GM12874 (cell line): ENCODE measurements around the gene NCR2.

Experiments
- CTCF ChIP-seq: IDR thresholded peaks from 2 replicates; pipeline ENCODE4 v1.5.1; 2011; ENCODE audit warnings: low read depth, mild to moderate bottlenecking, control low read depth, low read length, moderate library complexity; ENCODE audit not compliant: insufficient read depth

Gene NCR2

GRCh38 chr6:41386594-41386993, 51.2 kb downstream of the NCR2 start:
- TF ChIP-seq CTCF, result no peak

- TF ChIP-seq CTCF, result no peak
Observed at GRCh38 chr6:41392246-41392645, 56.8 kb downstream of the NCR2 start.

- TF ChIP-seq CTCF, result no peak
Observed at GRCh38 chr6:41396335-41396734, 60.9 kb downstream of the NCR2 start.

GRCh38 chr6:41399424-41399823, 64.0 kb downstream of the NCR2 start:
- no peak for TF ChIP-seq CTCF
